ENCODE results near the gene ZNF444. TPM values are rescaled to one million over a fixed set of nuclear protein-coding genes. Genes with fewer than 3 reads are reported as not detected.

The ZNF444 gene
- total and polyA plus RNA-seq, 2 of the 4 experiments (the other 2 are of a cell fraction) = 2.5 to 20.3 TPM

GRCh38 chr19:56114051-56114777, 26.9 kb upstream of the ZNF444 start:
- ChIA-PET CTCF (no interaction called here), POLR2A (ENCODE audit: unreplicated experiment) (no interaction called here)
- Histone ChIP-seq H3K27me3 (ENCODE audit: control insufficient read depth, insufficient read depth, low read length) (no peaks in the 10 kb centered on the region), H4K91ac (ENCODE audit: insufficient read depth, low read depth, low read length) (no peak overlapping the region), H3K4ac (ENCODE audit: low read depth, low read length) (no peak overlapping the region), H3K79me1 (ENCODE audit: low read depth in 1 of 2, low read length in 2 of 2) (peaks cover 0 to 66% of the 10 kb centered on the region in 2 experiments; a peak in 3 of 4 replicates), H3K23ac (ENCODE audit: low read depth, low read length) (no peak overlapping the region), H3K36me3 (ENCODE audit: control insufficient read depth, insufficient read depth, low read length) (peaks cover 8% of the 10 kb centered on the region; the same call in 1 of the 2 replicates), H3K56ac (ENCODE audit: extremely low read depth, insufficient read depth, low read length) (no peak overlapping the region), H2BK15ac (ENCODE audit: low read depth, low read length) (no peak overlapping the region), H3K9me3 (ENCODE audit: control insufficient read depth, insufficient read depth, low read length) (no peaks in the 10 kb centered on the region), H3K18ac (ENCODE audit: low read depth, low read length) (no peak overlapping the region), H3K4me2 (ENCODE audit: low read depth, low read length) (no peak overlapping the region), H3K4me3 (ENCODE audit: insufficient read depth, low read depth, low read length) (no peak overlapping the region), H2AK9ac (replicated peaks; ENCODE audit: low read depth, low read length, poor library complexity) (no peak overlapping the region), H2AK5ac (ENCODE audit: low read depth, low read length) (no peak overlapping the region), H3K9me1 (ENCODE audit: insufficient read depth, low read length) (peaks cover 17% of the 10 kb centered on the region), H3K27ac (ENCODE audit: insufficient read depth, low read length) (no peak overlapping the region), H4K20me1 (ENCODE audit: insufficient read depth, low read length) (peaks cover 91% of the 10 kb centered on the region), H4K8ac (ENCODE audit: low read depth in 2 of 2, low read length in 2 of 2) (no peak overlapping the region), H3K14ac (replicated peaks; ENCODE audit: low read depth, low read length) (no peak overlapping the region), H3K9ac (ENCODE audit: low read depth, low read length) (no peak overlapping the region), H2AFZ (replicated peaks; ENCODE audit: low read length, poor library complexity) (no peak overlapping the region), H2BK20ac (ENCODE audit: low read depth, low read length) (no peak overlapping the region), H3K4me1 (ENCODE audit: control insufficient read depth, insufficient read depth, low read length) (peaks cover 23% of the 10 kb centered on the region), H2BK5ac (ENCODE audit: low read depth, low read length, poor library complexity, severe bottlenecking) (no peak overlapping the region), H2BK120ac (ENCODE audit: low read depth, low read length) (no peak overlapping the region), H4K5ac (ENCODE audit: low read depth, low read length) (no peak overlapping the region)
- WGBS, 2 experiments (ENCODE audit: extremely low coverage in 2 of 2, insufficient read length in 1 of 2) = 73% methylated on average over 7 of the region's 19 CpGs; no CpG with 5 or more reads in 1 of the 2 experiments
- no peak for ATAC-seq (ENCODE audit: low read depth)
- DNase-seq = no peak
- dilution Hi-C loops (cut with HindIII; ENCODE audit: low sequenced_read_pairs, unreplicated experiment) (no loop called here), intact Hi-C loops (cut with micrococcal nuclease) (no loop called here), in situ Hi-C loops (cut with MboI; ENCODE audit: low sequenced_read_pairs) (no loop called here)
- TF ChIP-seq, protein P1, sequence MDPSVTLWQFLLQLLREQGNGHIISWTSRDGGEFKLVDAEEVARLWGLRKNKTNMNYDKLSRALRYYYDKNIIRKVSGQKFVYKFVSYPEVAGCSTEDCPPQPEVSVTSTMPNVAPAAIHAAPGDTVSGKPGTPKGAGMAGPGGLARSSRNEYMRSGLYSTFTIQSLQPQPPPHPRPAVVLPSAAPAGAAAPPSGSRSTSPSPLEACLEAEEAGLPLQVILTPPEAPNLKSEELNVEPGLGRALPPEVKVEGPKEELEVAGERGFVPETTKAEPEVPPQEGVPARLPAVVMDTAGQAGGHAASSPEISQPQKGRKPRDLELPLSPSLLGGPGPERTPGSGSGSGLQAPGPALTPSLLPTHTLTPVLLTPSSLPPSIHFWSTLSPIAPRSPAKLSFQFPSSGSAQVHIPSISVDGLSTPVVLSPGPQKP (IDR thresholded peaks at IDR 0.05; ENCODE audit: borderline replicate concordance, low read depth, low read length) = no peak
- TF ChIP-seq RFX5 (IDR thresholded peaks at IDR 0.05; ENCODE audit: low read depth, low read length) (no peak), CEBPB (IDR thresholded peaks at IDR 0.05; ENCODE audit: low read depth, low read length) (no peak), BHLHE40 (IDR thresholded peaks at IDR 0.05; ENCODE audit: low read depth, low read length) (no peak), RCOR1 (IDR thresholded peaks at IDR 0.05; ENCODE audit: insufficient replicate concordance, low read length) (no peak)
- no TSS peak for BruUV-seq (replicated peaks)
